ENCODE data around the gene CD79A.

Gene CD79A

GRCh38 chr19:41847351-41848105 is 29.6 kb upstream of the CD79A start:
- peak; percentile 21 for DNase-seq (ENCODE audit: low spot score)
- TF ChIP-seq CTCF (IDR thresholded peaks at IDR 0.05; ENCODE audit: extremely low read depth, missing control alignments) = no peak

- no peak for TF ChIP-seq CTCF (IDR thresholded peaks at IDR 0.05; ENCODE audit: extremely low read depth, missing control alignments)
- DNase-seq (ENCODE audit: low spot score) = peak; percentile 6
These were observed 28.4 kb upstream of the CD79A start for GRCh38 chr19:41848666-41849065.

GRCh38 chr19:41849067-41849466 is 28.0 kb upstream of the CD79A start:
- no peak for DNase-seq (ENCODE audit: low spot score)
- TF ChIP-seq CTCF (IDR thresholded peaks at IDR 0.05; ENCODE audit: extremely low read depth, missing control alignments) = no peak

GRCh38 chr19:41850381-41850780 is 26.7 kb upstream of the CD79A start:
- no peak for DNase-seq (ENCODE audit: low spot score)
- no peak for TF ChIP-seq CTCF (IDR thresholded peaks at IDR 0.05; ENCODE audit: extremely low read depth, missing control alignments)

GRCh38 chr19:41851456-41851855 is 25.6 kb upstream of the CD79A start:
- no peak for DNase-seq (ENCODE audit: low spot score)
- TF ChIP-seq CTCF (IDR thresholded peaks at IDR 0.05; ENCODE audit: extremely low read depth, missing control alignments) = no peak

GRCh38 chr19:41853344-41853743 is 23.7 kb upstream of the CD79A start:
- TF ChIP-seq CTCF (IDR thresholded peaks at IDR 0.05; ENCODE audit: extremely low read depth, missing control alignments) = no peak
- no peak for DNase-seq (ENCODE audit: low spot score)

GRCh38 chr19:41853768-41854167 is 23.3 kb upstream of the CD79A start:
- no peak for TF ChIP-seq CTCF (IDR thresholded peaks at IDR 0.05; ENCODE audit: extremely low read depth, missing control alignments)
- DNase-seq (ENCODE audit: low spot score) = no peak
